Ishikawa (cell line): Measurements from ENCODE around the gene LCMT2.

Source experiments
- CEBPB ChIP-seq: IDR thresholded peaks from 2 replicates; pipeline ENCODE4 v1.6.1; 2012
- CREB1 ChIP-seq: IDR thresholded peaks from 2 replicates; pipeline ENCODE4 v1.6.1; 2012; ENCODE audit warnings: low read depth
- EGR1 ChIP-seq: IDR thresholded peaks from 2 replicates; pipeline ENCODE4 v1.6.1; 2012
- EP300 ChIP-seq: IDR thresholded peaks from 2 replicates; pipeline ENCODE4 v1.6.1; 2012; ENCODE audit warnings: borderline replicate concordance
- FOXM1 ChIP-seq: IDR thresholded peaks from 2 replicates; pipeline ENCODE4 v1.6.1; 2012; ENCODE audit warnings: low read depth, borderline replicate concordance
- NFIC ChIP-seq: IDR thresholded peaks from 2 replicates; pipeline ENCODE4 v1.6.1; 2012
- RAD21 ChIP-seq: IDR thresholded peaks from 2 replicates; pipeline ENCODE4 v1.6.1; 2012; ENCODE audit warnings: low read depth
- TAF1 ChIP-seq: IDR thresholded peaks from 2 replicates; pipeline ENCODE4 v1.6.1; 2012; ENCODE audit warnings: low read depth, mild to moderate bottlenecking
- TCF12 ChIP-seq: IDR thresholded peaks from 2 replicates; pipeline ENCODE4 v1.6.1; 2012; ENCODE audit warnings: low read depth
- TEAD4 ChIP-seq: IDR thresholded peaks from 2 replicates; pipeline ENCODE4 v1.6.1; 2012
- YY1 ChIP-seq: IDR thresholded peaks from 2 replicates; pipeline ENCODE4 v1.6.1; 2012; ENCODE audit warnings: low read depth
- ZBTB7A ChIP-seq: IDR thresholded peaks from 2 replicates; pipeline ENCODE4 v1.6.1; 2012; ENCODE audit warnings: low read depth
- TF ChIP-seq, protein P1 (sequence below): IDR thresholded peaks from 2 replicates; pipeline ENCODE4 v1.6.1; 2012
- TF ChIP-seq, protein P2 (sequence below): IDR thresholded peaks from 2 replicates; pipeline ENCODE4 v1.6.1; 2012
- TF ChIP-seq, protein P3 (sequence below): IDR thresholded peaks from 2 replicates; pipeline ENCODE4 v1.6.1; 2012; ENCODE audit warnings: low read depth, mild to moderate bottlenecking

Gene LCMT2

GRCh38 chr15:43314171-43314570 lies 16.2 kb downstream of the LCMT2 start:
- TF ChIP-seq, protein P1, sequence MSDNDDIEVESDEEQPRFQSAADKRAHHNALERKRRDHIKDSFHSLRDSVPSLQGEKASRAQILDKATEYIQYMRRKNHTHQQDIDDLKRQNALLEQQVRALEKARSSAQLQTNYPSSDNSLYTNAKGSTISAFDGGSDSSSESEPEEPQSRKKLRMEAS: no peak
- TF ChIP-seq TEAD4: no peak
- no peak for TF ChIP-seq FOXM1
- no peak for TF ChIP-seq NFIC
- no peak for TF ChIP-seq TCF12
- no peak for TF ChIP-seq YY1
- TF ChIP-seq ZBTB7A: no peak

GRCh38 chr15:43312378-43312777 lies 18.0 kb downstream of the LCMT2 start:
- TF ChIP-seq, protein P2, sequence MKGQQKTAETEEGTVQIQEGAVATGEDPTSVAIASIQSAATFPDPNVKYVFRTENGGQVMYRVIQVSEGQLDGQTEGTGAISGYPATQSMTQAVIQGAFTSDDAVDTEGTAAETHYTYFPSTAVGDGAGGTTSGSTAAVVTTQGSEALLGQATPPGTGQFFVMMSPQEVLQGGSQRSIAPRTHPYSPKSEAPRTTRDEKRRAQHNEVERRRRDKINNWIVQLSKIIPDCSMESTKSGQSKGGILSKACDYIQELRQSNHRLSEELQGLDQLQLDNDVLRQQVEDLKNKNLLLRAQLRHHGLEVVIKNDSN: peak; percentile 28; the same call in 1 of the 2 replicates
- TF ChIP-seq RAD21: no peak

DNA sequence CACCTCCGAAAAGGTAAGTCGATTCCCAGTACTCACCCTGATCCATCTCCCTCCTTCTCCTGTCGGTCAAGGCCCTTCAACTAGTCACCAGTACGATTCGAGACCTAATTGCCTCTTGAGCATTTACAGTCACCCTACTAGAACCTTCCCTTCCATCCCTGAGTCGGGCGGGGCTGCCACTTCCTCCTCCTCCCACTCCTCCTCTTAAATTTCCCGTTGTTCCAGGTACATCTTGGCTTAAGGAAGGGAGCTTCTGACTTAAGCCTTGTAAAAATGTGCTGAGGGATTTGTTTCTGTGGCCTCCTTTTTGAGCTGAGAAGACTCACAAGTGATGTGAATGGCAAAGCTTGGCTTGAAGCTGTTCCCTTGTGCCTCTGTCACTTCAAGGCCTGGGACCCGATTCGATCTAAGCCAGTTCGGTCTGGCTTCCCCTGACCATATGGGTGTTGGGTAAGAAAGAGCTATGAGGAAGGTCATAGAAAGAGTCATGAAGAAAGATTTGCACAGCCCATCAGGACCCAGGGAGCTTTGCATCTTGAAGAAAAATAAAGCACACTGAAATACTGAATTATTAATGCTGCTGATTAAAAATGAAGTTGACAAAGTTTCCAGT lies 28.1 kb downstream of the LCMT2 start, which contains the start of gene TGM7:
TGM7 (minus strand) TSS at position 51 of the 613 bp plus-strand sequence.
- TF ChIP-seq, protein P2: no peak
- TF ChIP-seq CEBPB (no peak), TCF12 (no peak), FOXM1 (no peak), CREB1 (no peak), EP300 (no peak), NFIC (no peak), EGR1 (no peak), RAD21 (no peak), TAF1 (no peak), ZBTB7A (no peak), YY1 (no peak), TEAD4 (no peak)
- TF ChIP-seq, protein P1: no peak
- TF ChIP-seq, protein P3, sequence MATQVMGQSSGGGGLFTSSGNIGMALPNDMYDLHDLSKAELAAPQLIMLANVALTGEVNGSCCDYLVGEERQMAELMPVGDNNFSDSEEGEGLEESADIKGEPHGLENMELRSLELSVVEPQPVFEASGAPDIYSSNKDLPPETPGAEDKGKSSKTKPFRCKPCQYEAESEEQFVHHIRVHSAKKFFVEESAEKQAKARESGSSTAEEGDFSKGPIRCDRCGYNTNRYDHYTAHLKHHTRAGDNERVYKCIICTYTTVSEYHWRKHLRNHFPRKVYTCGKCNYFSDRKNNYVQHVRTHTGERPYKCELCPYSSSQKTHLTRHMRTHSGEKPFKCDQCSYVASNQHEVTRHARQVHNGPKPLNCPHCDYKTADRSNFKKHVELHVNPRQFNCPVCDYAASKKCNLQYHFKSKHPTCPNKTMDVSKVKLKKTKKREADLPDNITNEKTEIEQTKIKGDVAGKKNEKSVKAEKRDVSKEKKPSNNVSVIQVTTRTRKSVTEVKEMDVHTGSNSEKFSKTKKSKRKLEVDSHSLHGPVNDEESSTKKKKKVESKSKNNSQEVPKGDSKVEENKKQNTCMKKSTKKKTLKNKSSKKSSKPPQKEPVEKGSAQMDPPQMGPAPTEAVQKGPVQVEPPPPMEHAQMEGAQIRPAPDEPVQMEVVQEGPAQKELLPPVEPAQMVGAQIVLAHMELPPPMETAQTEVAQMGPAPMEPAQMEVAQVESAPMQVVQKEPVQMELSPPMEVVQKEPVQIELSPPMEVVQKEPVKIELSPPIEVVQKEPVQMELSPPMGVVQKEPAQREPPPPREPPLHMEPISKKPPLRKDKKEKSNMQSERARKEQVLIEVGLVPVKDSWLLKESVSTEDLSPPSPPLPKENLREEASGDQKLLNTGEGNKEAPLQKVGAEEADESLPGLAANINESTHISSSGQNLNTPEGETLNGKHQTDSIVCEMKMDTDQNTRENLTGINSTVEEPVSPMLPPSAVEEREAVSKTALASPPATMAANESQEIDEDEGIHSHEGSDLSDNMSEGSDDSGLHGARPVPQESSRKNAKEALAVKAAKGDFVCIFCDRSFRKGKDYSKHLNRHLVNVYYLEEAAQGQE: no peak

DNA sequence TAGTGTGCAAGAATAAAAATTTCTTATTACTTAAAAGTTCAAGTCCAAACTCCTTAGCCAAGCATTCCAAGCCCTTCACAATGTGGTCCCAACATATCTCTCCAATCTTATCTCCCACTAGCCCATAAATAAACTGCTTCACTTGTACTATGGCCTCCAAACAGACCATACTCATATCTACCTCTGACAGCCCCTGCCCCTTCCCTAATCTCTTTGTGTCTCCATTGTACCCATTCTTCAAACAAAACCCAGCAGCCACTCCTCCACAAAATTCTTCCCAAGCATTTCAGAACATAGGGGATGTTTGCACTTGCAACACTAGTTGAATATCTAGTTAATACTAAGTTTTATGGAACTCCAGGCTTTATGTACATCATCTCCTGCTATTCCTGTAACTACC lies 30.5 kb downstream of the LCMT2 start:
- TF ChIP-seq TEAD4 (no peak), ZBTB7A (no peak), FOXM1 (no peak), YY1 (no peak), CEBPB (no peak), NFIC (no peak), EGR1 (no peak), CREB1 (no peak), EP300 (no peak), TCF12 (no peak), RAD21 (no peak), TAF1 (no peak)
- TF ChIP-seq, protein P2: no peak
- TF ChIP-seq, protein P3: no peak
- TF ChIP-seq, protein P1: no peak

- no peak for TF ChIP-seq CREB1
- TF ChIP-seq TAF1: no peak
- no peak for TF ChIP-seq EGR1
- TF ChIP-seq, protein P3: no peak
- TF ChIP-seq RAD21: no peak
Measured at GRCh38 chr15:43299411-43299810, 31.0 kb downstream of the LCMT2 start.
